GM23338 (cell line): ENCODE results near the gene PAPPA. TPM values are rescaled to one million over a fixed set of nuclear protein-coding genes. Genes with fewer than 3 reads are reported as not detected.

Experiments used
- ATAC-seq: fragments of 200-7000 bp; cut with Tn5 transposase; 3 replicates; pipeline ENCODE4 v1.9.1; 2020
- DNase-seq: peaks from one replicate; pipeline ENCODE4 v3.0.0-alpha.2; 2015; ENCODE audit warnings: low spot score
- H2AFZ ChIP-seq: fragments of 200-600 bp; sonication (generic); 2 replicates; pipeline ENCODE4 v1.8.0; 2016; ENCODE audit warnings: antibody characterized with exemption, mild to moderate bottlenecking, moderate library complexity
- H3F3A ChIP-seq: fragments of 200-600 bp; sonication (generic); replicated peaks from 2 replicates; pipeline ENCODE4 v1.8.0; 2017; ENCODE audit warnings: antibody characterized with exemption, mixed run types, low read depth
- H3K27ac ChIP-seq: fragments of 200-600 bp; sonication (generic); 2 replicates; pipeline ENCODE4 v1.6.1; 2016; ENCODE audit warnings: low read depth
- H3K27me3 ChIP-seq: fragments of 200-600 bp; sonication (generic); 2 replicates; pipeline ENCODE4 v1.8.0; 2016; ENCODE audit warnings: mild to moderate bottlenecking, mixed run types, moderate library complexity; ENCODE audit not compliant: insufficient read depth
- H3K36me3 ChIP-seq: fragments of 200-600 bp; sonication (generic); 2 replicates; pipeline ENCODE4 v1.8.0; 2016; ENCODE audit warnings: mild to moderate bottlenecking; ENCODE audit not compliant: insufficient read depth
- H3K4me1 ChIP-seq: fragments of 200-600 bp; sonication (generic); 2 replicates; pipeline ENCODE4 v1.8.0; 2016; ENCODE audit warnings: mild to moderate bottlenecking, moderate library complexity; ENCODE audit not compliant: insufficient read depth
- H3K4me2 ChIP-seq: fragments of 200-600 bp; sonication (generic); 2 replicates; pipeline ENCODE4 v1.7.1; 2017; ENCODE audit warnings: mixed run types
- H3K4me3 ChIP-seq: fragments of 200-600 bp; sonication (generic); 2 replicates; pipeline ENCODE4 v1.6.1; 2016; ENCODE audit warnings: mixed run types
- H3K79me2 ChIP-seq: fragments of 200-600 bp; sonication (generic); replicated peaks from 2 replicates; pipeline ENCODE4 v1.8.0; 2017; ENCODE audit warnings: mild to moderate bottlenecking; ENCODE audit not compliant: insufficient read depth
- H3K9me2 ChIP-seq: fragments of 200-600 bp; sonication (generic); 2 replicates; pipeline ENCODE4 v1.8.0; 2017; ENCODE audit not compliant: insufficient read depth
- H4K20me1 ChIP-seq: fragments of 200-600 bp; sonication (generic); replicated peaks from 2 replicates; pipeline ENCODE4 v1.8.0; 2017; ENCODE audit warnings: mild to moderate bottlenecking; ENCODE audit not compliant: insufficient read depth
- H3K27ac Mint-ChIP-seq: 2 replicates; pipeline ENCODE4 v1.8.0; 2020; ENCODE audit warnings: inconsistent platforms, mild to moderate bottlenecking, moderate library complexity, mixed read lengths
- H3K27me3 Mint-ChIP-seq: 3 replicates; pipeline ENCODE4 v1.8.0; 2022; ENCODE audit warnings: low read depth, mild to moderate bottlenecking, moderate library complexity, mixed read lengths, inconsistent platforms; ENCODE audit not compliant: insufficient read depth, poor library complexity
- H3K36me3 Mint-ChIP-seq: 3 replicates; pipeline ENCODE4 v1.8.0; 2021; ENCODE audit warnings: low read depth, mild to moderate bottlenecking, inconsistent platforms, moderate library complexity, mixed read lengths
- H3K4me1 Mint-ChIP-seq: 3 replicates; pipeline ENCODE4 v1.8.0; 2020; ENCODE audit warnings: mild to moderate bottlenecking, inconsistent platforms, mixed read lengths
- H3K4me3 Mint-ChIP-seq: 3 replicates; pipeline ENCODE4 v1.8.0; 2021; ENCODE audit warnings: moderate library complexity, mild to moderate bottlenecking, inconsistent platforms, mixed read lengths
- H3K9me3 Mint-ChIP-seq: 3 replicates; pipeline ENCODE4 v1.8.0; 2020; ENCODE audit warnings: moderate library complexity, mild to moderate bottlenecking, inconsistent platforms, mixed read lengths
- CREB1 ChIP-seq: fragments of 250-450 bp; sonication (Bioruptor Pico); IDR thresholded peaks from 2 replicates; pipeline ENCODE4 v1.5.0; 2020; ENCODE audit warnings: low read depth, mild to moderate bottlenecking, moderate library complexity
- CTCF ChIP-seq, 2 experiments: fragments of 200-600 bp in 1 of 2; sonication (generic) in 1 of 2; conservative IDR thresholded peaks; 2 replicates each; pipeline versions ENCODE4 v1.5.1 to v1.6.1; 2016 to 2017; ENCODE audit warnings: antibody characterized with exemption in 2 of 2, low read depth in 2 of 2, mild to moderate bottlenecking in 2 of 2, moderate library complexity in 1 of 2
- ETS1 ChIP-seq: IDR thresholded peaks from 2 replicates; pipeline ENCODE4 v1.6.1; 2016; ENCODE audit warnings: antibody characterized with exemption
- EZH2 ChIP-seq: fragments of 200-600 bp; sonication (generic); IDR thresholded peaks from one replicate; pipeline ENCODE4 v1.8.0; 2017; ENCODE audit warnings: antibody characterized with exemption, mild to moderate bottlenecking, low read depth; ENCODE audit not compliant: unreplicated experiment
- EZH2phosphoT487 ChIP-seq: fragments of 200-600 bp; sonication (generic); IDR thresholded peaks from one replicate; pipeline ENCODE4 v1.8.1; 2018; ENCODE audit warnings: antibody characterized with exemption; ENCODE audit not compliant: unreplicated experiment
- JUNB ChIP-seq: IDR thresholded peaks from one replicate; pipeline ENCODE4 v1.6.1; 2016; ENCODE audit warnings: antibody characterized with exemption; ENCODE audit not compliant: unreplicated experiment
- NANOG ChIP-seq: IDR thresholded peaks from 2 replicates; pipeline ENCODE4 v1.6.1; 2016; ENCODE audit warnings: antibody characterized with exemption, borderline replicate concordance
- POLR2AphosphoS5 ChIP-seq: IDR thresholded peaks from 2 replicates; pipeline ENCODE4 v1.6.1; 2016; ENCODE audit warnings: antibody characterized with exemption, low read depth
- STAT1 ChIP-seq: IDR thresholded peaks from one replicate; pipeline ENCODE4 v1.6.1; 2016; ENCODE audit warnings: antibody characterized with exemption; ENCODE audit not compliant: unreplicated experiment
- ZNF114 ChIP-seq: fragments of 250-450 bp; sonication (Bioruptor Pico); IDR thresholded peaks from 2 replicates; pipeline ENCODE4 v1.5.0; 2020; ENCODE audit warnings: mild to moderate bottlenecking, moderate library complexity
- ZNF331 ChIP-seq: fragments of 250-450 bp; sonication (Bioruptor Pico); IDR thresholded peaks from 2 replicates; pipeline ENCODE4 v1.5.0; 2020; ENCODE audit warnings: low read depth, mild to moderate bottlenecking, moderate library complexity
- ZNF462 ChIP-seq: fragments of 250-450 bp; sonication (Bioruptor Pico); IDR thresholded peaks from 2 replicates; pipeline ENCODE4 v1.5.0; 2020; ENCODE audit warnings: mild to moderate bottlenecking, moderate library complexity
- polyA plus RNA-seq: library from polyadenylated mRNA; unstranded; fragments of >200 nt; fragmentation: Nextera tagmentation; extraction: Ambion mirVana; gene quantifications from 2 replicates; pipeline ENCODE4 v1.2.1, GENCODE V29; 2016
- total RNA-seq: library from RNA; depleted of rRNA; stranded (reverse); fragments of >200 nt; shearing (Covaris generic); gene quantifications from 2 replicates; pipeline ENCODE4 v1.2.3, GENCODE V29; 2014
- TF ChIP-seq, protein P1 (sequence below): IDR thresholded peaks from one replicate; pipeline ENCODE4 v1.6.1; 2018; ENCODE audit warnings: antibody characterized with exemption; ENCODE audit not compliant: unreplicated experiment

PAPPA gene
- total and polyA plus RNA-seq, 2 experiments from 2014 or later = 0.38 to 0.66 TPM

GRCh38 chr9:116394894-116395698 lies 241.5 kb downstream of the PAPPA start:
- DNase-seq (no peak), ATAC-seq (no peak)
- Histone ChIP-seq H3K36me3 (no peaks in the 10 kb centered on the region), H3K4me3 (no peak overlapping the region), H3K27me3 (no peaks in the 10 kb centered on the region), H3F3A (no peaks in the 10 kb centered on the region), H3K9me2 (0 out of 2 replicates have a peak, but pooled peaks cover 14% of the 10 kb centered on the region), H3K79me2 (no peaks in the 10 kb centered on the region), H4K20me1 (no peaks in the 10 kb centered on the region; the same call in 1 of the 2 replicates), H3K4me2 (no peak overlapping the region), H3K4me1 (no peaks in the 10 kb centered on the region), H3K27ac (no peak overlapping the region), H2AFZ (no peak overlapping the region)
- Mint-ChIP-seq H3K36me3 (no peaks in the 10 kb centered on the region), H3K27me3 (peaks cover 4% of the 10 kb centered on the region), H3K4me1 (peaks cover 11% of the 10 kb centered on the region; the same call in 2 of the 3 replicates), H3K27ac (no peak overlapping the region), H3K9me3 (no peaks in the 10 kb centered on the region), H3K4me3 (no peak overlapping the region)
- TF ChIP-seq JUNB (no peak), NANOG (no peak), EZH2 (no peak), STAT1 (no peak), ETS1 (no peak), CTCF (conservative IDR thresholded peaks at IDR 0.05; ENCODE audit: low read depth in 2 of 2) (no peak), ZNF331 (CRISPR knock-in tag) (no peak), CREB1 (no peak), POLR2AphosphoS5 (no peak), ZNF462 (CRISPR knock-in tag) (no peak), EZH2phosphoT487 (no peak), ZNF114 (CRISPR knock-in tag) (no peak)
- TF ChIP-seq, protein P1, sequence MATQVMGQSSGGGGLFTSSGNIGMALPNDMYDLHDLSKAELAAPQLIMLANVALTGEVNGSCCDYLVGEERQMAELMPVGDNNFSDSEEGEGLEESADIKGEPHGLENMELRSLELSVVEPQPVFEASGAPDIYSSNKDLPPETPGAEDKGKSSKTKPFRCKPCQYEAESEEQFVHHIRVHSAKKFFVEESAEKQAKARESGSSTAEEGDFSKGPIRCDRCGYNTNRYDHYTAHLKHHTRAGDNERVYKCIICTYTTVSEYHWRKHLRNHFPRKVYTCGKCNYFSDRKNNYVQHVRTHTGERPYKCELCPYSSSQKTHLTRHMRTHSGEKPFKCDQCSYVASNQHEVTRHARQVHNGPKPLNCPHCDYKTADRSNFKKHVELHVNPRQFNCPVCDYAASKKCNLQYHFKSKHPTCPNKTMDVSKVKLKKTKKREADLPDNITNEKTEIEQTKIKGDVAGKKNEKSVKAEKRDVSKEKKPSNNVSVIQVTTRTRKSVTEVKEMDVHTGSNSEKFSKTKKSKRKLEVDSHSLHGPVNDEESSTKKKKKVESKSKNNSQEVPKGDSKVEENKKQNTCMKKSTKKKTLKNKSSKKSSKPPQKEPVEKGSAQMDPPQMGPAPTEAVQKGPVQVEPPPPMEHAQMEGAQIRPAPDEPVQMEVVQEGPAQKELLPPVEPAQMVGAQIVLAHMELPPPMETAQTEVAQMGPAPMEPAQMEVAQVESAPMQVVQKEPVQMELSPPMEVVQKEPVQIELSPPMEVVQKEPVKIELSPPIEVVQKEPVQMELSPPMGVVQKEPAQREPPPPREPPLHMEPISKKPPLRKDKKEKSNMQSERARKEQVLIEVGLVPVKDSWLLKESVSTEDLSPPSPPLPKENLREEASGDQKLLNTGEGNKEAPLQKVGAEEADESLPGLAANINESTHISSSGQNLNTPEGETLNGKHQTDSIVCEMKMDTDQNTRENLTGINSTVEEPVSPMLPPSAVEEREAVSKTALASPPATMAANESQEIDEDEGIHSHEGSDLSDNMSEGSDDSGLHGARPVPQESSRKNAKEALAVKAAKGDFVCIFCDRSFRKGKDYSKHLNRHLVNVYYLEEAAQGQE = no peak
